AG09309 (cell line): ENCODE data around the gene MAGI2.
A peak's percentile ranks its signal among the peaks of the same experiment; 100 is the strongest.

Source experiments
- DNase-seq: peaks from one replicate; pipeline ENCODE4 v3.0.0-alpha.2; 2010; ENCODE audit warnings: low read depth
- H3K4me3 ChIP-seq: 2 replicates; pipeline ENCODE4 v1.5.1; 2011; ENCODE audit warnings: mild to moderate bottlenecking, low read depth, low read length, moderate library complexity; ENCODE audit not compliant: control insufficient read depth
- TF ChIP-seq, protein P1 (sequence below): IDR thresholded peaks from 2 replicates; pipeline ENCODE4 v1.5.1; 2011; ENCODE audit warnings: mild to moderate bottlenecking, low read depth, low read length, inconsistent platforms; ENCODE audit not compliant: insufficient read depth, control insufficient read depth; ENCODE audit errors: missing control alignments

The MAGI2 gene

GRCh38 chr7:78022165-78022564, 1431.3 kb downstream of the MAGI2 start:
- no peak for DNase-seq
- TF ChIP-seq, protein P1, sequence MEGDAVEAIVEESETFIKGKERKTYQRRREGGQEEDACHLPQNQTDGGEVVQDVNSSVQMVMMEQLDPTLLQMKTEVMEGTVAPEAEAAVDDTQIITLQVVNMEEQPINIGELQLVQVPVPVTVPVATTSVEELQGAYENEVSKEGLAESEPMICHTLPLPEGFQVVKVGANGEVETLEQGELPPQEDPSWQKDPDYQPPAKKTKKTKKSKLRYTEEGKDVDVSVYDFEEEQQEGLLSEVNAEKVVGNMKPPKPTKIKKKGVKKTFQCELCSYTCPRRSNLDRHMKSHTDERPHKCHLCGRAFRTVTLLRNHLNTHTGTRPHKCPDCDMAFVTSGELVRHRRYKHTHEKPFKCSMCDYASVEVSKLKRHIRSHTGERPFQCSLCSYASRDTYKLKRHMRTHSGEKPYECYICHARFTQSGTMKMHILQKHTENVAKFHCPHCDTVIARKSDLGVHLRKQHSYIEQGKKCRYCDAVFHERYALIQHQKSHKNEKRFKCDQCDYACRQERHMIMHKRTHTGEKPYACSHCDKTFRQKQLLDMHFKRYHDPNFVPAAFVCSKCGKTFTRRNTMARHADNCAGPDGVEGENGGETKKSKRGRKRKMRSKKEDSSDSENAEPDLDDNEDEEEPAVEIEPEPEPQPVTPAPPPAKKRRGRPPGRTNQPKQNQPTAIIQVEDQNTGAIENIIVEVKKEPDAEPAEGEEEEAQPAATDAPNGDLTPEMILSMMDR, result no peak
- H3K4me3 ChIP-seq, result no peak overlapping the region

GRCh38 chr7:78020874-78021249, 1432.6 kb downstream of the MAGI2 start:
- H3K4me3 ChIP-seq, result no peak overlapping the region
- DNase-seq, result no peak
- TF ChIP-seq, protein P1, result no peak

- H3K4me3 ChIP-seq, result peak overlapping the region; percentile 54
- DNase-seq, result peak; percentile 75
- TF ChIP-seq, protein P1, result peak; percentile 64
Observed at GRCh38 chr7:78020136-78020873, 1433.2 kb downstream of the MAGI2 start.

GRCh38 chr7:78019447-78020135, 1433.9 kb downstream of the MAGI2 start:
- TF ChIP-seq, protein P1, result peak; percentile 23
- H3K4me3 ChIP-seq, result peak overlapping the region; percentile 54
- peak; percentile 46 for DNase-seq

- TF ChIP-seq, protein P1, result no peak
- no peak for DNase-seq
- H3K4me3 ChIP-seq, result peak overlapping the region; percentile 29
Observed at GRCh38 chr7:78018641-78019446, 1434.6 kb downstream of the MAGI2 start.

DNA sequence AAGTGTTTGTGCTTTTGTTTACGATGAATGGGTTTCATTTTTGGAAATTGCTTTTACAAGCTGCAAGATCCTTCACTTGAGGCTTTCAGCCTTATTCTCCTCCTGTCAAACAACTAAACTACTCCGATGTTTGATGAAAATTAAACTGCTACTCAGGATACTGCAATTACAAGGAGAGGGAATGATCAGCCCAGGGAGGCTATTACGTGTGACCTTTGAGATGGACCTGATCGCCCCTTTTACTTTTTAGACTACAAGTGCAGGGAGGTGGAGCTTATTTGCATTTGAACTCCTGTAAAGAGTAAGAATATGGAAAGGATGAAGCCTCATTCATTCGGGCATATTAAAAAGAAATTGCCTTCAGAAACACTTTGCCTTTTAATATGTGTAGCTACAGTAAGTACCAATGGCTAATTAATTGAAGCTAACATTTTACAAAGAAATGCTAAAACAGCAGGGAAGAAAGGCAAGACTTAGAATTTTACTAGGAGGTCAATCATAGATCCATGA, 1435.8 kb downstream of the MAGI2 start:
- H3K4me3 ChIP-seq, result no peak overlapping the region
- TF ChIP-seq, protein P1, result no peak
- DNase-seq, result no peak
